ENCODE results near the gene SYTL2. TPM values are rescaled to one million over a fixed set of nuclear protein-coding genes. Genes with fewer than 3 reads are reported as not detected.
"Not testable (repeated sequence)": the region's sequence is repeated elsewhere in the genome, so short reads cannot be mapped to it uniquely, and the experiment has no call there.

SYTL2 gene
- total RNA-seq, 1 experiment from 2014 or later = 16.8 TPM

- in situ Hi-C loops (cut with HindIII; ENCODE audit: low sequenced_read_pairs) = no loop called here
- DNase-seq (ENCODE audit: low spot score) = no peak
These were observed 100.0 kb downstream of the SYTL2 start for GRCh38 chr11:85710917-85711316.

GRCh38 chr11:85709941-85710702 lies 100.8 kb downstream of the SYTL2 start:
- no peak for DNase-seq (ENCODE audit: low spot score)
- in situ Hi-C loops (cut with HindIII; ENCODE audit: low sequenced_read_pairs) = no loop called here

DNA sequence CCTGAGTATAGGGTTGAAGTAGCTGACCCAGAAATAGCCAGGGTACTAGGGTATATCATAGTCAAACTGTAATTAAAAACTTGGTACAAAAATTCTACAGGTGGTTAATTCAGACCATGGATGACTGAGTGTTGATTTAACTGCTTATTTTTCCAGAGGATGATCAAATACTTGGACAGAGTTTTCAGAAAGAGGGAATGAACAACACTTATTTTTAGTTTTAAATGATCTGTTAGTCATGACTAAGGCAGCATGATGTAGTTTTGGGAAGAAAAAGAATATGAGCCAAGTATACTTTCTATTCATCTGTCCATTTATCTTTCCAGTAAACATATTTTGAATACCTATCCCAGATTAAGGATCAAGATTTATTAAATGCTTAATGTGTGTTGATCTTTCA lies 105.1 kb downstream of the SYTL2 start:
- in situ Hi-C loops (cut with HindIII; ENCODE audit: low sequenced_read_pairs) = no loop called here
- DNase-seq (ENCODE audit: low spot score) = no peak

- DNase-seq (ENCODE audit: low spot score) = no peak
- in situ Hi-C loops (cut with HindIII; ENCODE audit: low sequenced_read_pairs) = no loop called here
These were observed 106.0 kb downstream of the SYTL2 start for GRCh38 chr11:85704967-85705366.

- in situ Hi-C loops (cut with HindIII; ENCODE audit: low sequenced_read_pairs) = no loop called here
- DNase-seq (ENCODE audit: low spot score) = no peak
These were observed 110.8 kb downstream of the SYTL2 start for GRCh38 chr11:85699957-85700741.

- in situ Hi-C loops (cut with HindIII; ENCODE audit: low sequenced_read_pairs) = no loop called here
- DNase-seq (ENCODE audit: low spot score) = no peak
These were observed 112.7 kb downstream of the SYTL2 start for GRCh38 chr11:85698195-85698594.

- no peak for DNase-seq (ENCODE audit: low spot score)
- in situ Hi-C loops (cut with HindIII; ENCODE audit: low sequenced_read_pairs) = no loop called here
These were observed 113.2 kb downstream of the SYTL2 start for GRCh38 chr11:85697747-85698146.

DNA sequence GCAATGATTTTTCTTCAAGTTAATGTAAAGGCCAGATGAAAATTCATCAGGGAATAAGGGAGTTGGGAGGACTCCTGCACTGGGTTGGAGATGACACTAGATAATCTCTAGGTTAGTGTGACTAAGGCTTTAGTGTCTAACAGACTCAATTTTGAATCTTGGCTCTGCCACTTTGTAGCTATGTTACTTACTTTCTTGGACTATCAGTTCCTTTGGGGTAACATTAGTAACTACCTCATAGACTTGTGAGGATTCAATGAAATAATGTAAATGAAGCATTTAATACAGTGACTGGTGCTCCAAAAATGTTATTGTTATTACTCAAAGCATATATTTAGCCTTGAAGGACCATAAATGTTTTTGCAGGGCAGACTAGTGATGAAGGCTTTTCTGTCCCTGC lies 115.4 kb downstream of the SYTL2 start:
- no peak for DNase-seq (ENCODE audit: low spot score)
- in situ Hi-C loops (cut with HindIII; ENCODE audit: low sequenced_read_pairs) = no loop called here

DNA sequence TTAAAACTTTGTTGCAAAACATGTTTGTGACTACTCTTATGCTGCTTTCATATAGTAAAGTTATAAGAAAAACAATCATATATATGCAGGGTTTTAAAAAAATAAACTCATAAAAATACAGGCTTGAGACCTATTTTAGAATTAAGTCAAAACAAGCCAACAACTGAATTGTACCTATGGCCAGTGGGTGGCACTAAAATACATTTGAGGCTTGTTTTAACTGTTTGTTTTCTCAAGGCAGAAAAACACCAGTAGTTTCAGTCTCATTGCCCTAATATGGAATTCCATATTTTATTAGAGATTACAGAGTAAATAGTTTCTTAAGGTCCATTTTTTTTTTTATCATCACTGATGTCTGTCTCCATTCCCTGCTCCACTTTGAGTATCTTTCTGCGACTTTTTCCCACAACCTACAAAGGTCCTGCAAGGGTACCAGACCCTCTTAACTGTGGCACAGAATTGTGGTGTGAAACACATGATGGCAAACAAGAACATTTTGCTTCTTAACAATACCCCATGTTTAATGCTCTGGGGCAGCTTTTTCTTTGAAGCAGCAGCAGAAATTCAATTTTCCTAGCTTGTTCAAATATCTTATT lies 116.5 kb downstream of the SYTL2 start:
- in situ Hi-C loops (cut with HindIII; ENCODE audit: low sequenced_read_pairs) = no loop called here
- DNase-seq (ENCODE audit: low spot score) = peak; percentile 68

GRCh38 chr11:85685820-85686459 lies 125.0 kb downstream of the SYTL2 start, which contains the start of gene CCDC89:
Gene CCDC89, minus strand, starts transcription at chr11:85686195. Its CDS starts 65 bp downstream, at chr11:85686130.
- in situ Hi-C loops (cut with HindIII; ENCODE audit: low sequenced_read_pairs) = no loop called here
- DNase-seq (ENCODE audit: low spot score) = peak; percentile 100

GRCh38 chr11:85685125-85685819 lies 125.7 kb downstream of the SYTL2 start:
- no peak for DNase-seq (ENCODE audit: low spot score)
- in situ Hi-C loops (cut with HindIII; ENCODE audit: low sequenced_read_pairs) = no loop called here

DNA sequence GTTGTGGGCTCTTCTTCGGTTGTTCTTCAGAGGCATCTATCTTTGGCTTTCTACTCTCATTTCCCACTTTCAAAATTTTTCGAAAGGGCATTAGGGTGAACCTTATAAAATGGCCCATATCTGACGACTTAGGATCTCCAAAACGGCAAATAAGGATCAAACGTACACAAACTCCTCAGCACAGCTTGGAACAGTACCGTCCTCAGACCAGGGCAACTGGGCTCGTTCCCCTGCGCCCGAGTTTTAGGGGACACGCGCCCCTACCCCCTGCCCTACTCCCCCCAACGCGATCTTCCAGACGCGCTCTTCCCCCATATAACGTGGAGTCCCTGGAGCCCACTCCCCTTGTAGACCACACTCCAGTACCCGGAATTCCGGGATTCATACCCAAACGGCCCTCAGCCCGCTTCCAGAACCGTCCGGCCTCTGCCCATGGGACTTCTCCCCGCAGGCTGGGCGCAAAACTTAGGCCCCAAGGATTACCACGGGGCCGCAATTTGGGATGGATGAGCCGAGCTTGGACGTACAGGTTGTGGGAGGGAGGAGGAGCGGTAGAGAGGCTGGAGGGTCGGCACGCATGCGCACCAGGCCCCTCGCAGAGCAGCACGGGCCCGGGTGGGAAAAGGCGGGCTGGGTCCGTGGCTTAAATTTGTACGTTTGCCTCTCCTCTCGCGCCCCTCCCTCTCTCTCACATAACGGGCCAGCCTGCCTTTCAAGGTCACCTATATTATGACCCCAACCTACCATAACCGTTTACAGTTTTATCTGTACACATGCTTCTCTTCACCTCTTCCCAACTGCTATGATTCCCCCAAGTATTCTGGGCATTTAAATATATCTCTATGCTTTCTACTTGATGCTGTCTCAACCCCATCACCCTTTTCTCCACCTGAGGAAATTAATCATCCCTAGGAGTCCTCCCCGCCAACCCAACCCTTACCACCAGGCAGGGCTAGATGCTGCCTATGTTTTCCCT lies 128.3 kb downstream of the SYTL2 start:
- in situ Hi-C loops (cut with HindIII; ENCODE audit: low sequenced_read_pairs) = no loop called here
- DNase-seq (ENCODE audit: low spot score) = peak; percentile 73

GRCh38 chr11:85680897-85681296 lies 130.0 kb downstream of the SYTL2 start:
- in situ Hi-C loops (cut with HindIII; ENCODE audit: low sequenced_read_pairs) = no loop called here
- DNase-seq (ENCODE audit: low spot score) = peak; percentile 97

- DNase-seq (ENCODE audit: low spot score) = peak; percentile 93
- in situ Hi-C loops (cut with HindIII; ENCODE audit: low sequenced_read_pairs) = no loop called here
These were observed 131.4 kb downstream of the SYTL2 start for GRCh38 chr11:85679576-85679975.

DNA sequence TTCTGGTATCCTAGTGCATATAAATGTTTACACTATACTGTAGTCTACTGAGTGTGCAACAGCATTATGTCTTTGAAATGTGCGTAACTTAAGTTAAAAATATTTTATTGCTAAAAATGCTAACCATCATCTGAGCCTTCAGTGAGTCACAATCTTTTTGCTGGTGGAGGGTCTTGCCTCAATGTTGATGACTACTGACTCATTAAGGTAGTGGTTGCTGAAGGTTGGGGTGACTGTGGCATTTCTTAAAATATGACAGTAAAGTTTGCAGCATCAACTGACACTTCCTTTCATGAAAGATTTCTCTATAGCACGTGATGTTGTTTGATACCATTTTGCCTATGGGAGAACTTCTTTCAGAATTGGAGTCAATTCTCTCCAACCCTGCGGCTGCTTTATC lies 137.5 kb downstream of the SYTL2 start:
- DNase-seq (ENCODE audit: low spot score) = no peak
- in situ Hi-C loops (cut with HindIII; ENCODE audit: low sequenced_read_pairs) = no loop called here

DNA sequence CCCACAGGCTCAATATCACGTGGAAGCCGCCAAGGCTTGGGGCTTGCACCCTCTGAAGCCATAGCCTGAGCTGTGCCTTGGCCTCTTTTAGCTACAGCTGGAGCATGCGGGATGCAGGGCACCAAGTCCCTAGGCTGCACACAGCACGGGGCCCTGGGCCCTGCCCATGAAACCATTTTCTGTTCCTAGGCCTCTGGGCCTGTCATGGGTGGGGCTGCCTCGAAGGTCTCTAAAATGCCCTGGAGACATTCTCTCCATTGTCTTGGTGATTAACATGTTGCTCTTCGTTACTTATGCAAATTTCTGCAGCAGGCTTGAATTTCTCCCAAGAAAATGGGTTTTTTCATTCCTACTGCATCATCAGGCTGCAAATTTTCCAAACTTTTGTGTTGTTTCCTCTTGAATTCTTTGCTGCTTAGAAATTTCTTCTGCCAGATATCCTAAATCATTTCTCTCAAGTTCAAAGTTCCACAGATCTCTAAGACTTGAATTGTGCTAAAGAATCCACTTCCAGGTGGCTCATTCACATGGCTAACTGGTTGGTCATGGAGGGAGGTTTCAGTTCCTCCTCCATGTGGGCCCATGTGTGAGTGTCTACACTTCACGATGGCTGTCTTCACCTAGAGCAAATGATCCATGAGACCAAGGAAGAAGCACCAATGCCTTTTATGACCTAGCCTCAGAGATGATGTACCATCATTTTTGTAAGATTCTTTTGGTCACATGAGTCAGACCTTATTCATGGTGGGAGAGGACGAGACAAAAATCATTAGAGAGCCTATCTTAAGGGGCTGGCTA lies 138.6 kb downstream of the SYTL2 start:
- in situ Hi-C loops (cut with HindIII; ENCODE audit: low sequenced_read_pairs) = no loop called here
- no peak for DNase-seq (ENCODE audit: low spot score)

GRCh38 chr11:85670949-85671663 lies 139.8 kb downstream of the SYTL2 start:
- in situ Hi-C loops (cut with HindIII; ENCODE audit: low sequenced_read_pairs); DNase-seq (ENCODE audit: low spot score): not testable (repeated sequence)
